ENCODE data around the gene TNNI2. TPM values are rescaled to one million over a fixed set of nuclear protein-coding genes. Genes with fewer than 3 reads are reported as not detected.

Gene TNNI2
- total and polyA plus RNA-seq, 2 donors (not counting 3 experiments of a cell fraction or from before 2014, with no cell fraction given), result not detected

DNA sequence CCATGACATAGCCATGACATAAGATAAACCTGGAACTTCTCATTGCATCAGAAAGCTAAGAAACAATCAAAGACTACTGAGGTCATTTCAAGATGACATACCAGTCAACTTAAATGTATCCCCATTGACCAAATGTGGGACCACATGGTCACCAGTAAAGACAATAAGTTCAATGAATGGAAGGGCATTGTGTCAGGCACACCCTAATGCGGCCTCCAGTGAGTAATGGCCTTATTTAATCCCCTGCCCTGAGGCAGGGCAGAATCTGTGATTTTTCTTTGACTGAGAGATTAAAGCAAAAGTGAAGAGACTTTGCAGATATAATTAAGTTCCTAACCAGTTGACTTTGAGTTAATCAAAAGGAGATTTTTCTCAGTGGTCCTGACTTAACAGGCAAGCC lies 21.3 kb upstream of the TNNI2 start:
- no peaks in the 10 kb centered on the region for H3K9me1 ChIP-seq (replicated peaks; ENCODE audit: control insufficient read depth, extremely low read depth, insufficient read depth, low read length)
- no peaks in the 10 kb centered on the region for H3K4me1 ChIP-seq (ENCODE audit: control insufficient read depth, extremely low read depth, insufficient read depth, low read length)
- H3K4me3 ChIP-seq (replicated peaks in 1 of 3; ENCODE audit: insufficient read depth in 1 of 3, low read depth in 1 of 3, low read length in 3 of 3), result no peak overlapping the region
- H3K9ac ChIP-seq (replicated peaks; ENCODE audit: extremely low read depth, insufficient read depth, low read length), result no peak overlapping the region
- FAIRE-seq, result no peak
- no peaks in the 10 kb centered on the region for H3K9me3 ChIP-seq (replicated peaks; ENCODE audit: control insufficient read depth, insufficient read depth, low read length)
- ChIA-PET POLR2A (no interaction called here), CTCF (interaction anchor here (0.6 to 1.6 kb wide), 5 partner anchors 8 to 165 kb away, joined by 3 to 8 read pairs (median 4); no protein-coding TSS in a partner anchor)
- no peaks in the 10 kb centered on the region for H3K36me3 ChIP-seq (ENCODE audit: control insufficient read depth in 2 of 2, extremely low read depth in 1 of 2, insufficient read depth in 2 of 2, low read length in 2 of 2)
- H3K79me2 ChIP-seq (ENCODE audit: control insufficient read depth, insufficient read depth, low read length), result no peaks in the 10 kb centered on the region
- BruUV-seq (replicated peaks), result no TSS peak
- TF ChIP-seq, protein P1, sequence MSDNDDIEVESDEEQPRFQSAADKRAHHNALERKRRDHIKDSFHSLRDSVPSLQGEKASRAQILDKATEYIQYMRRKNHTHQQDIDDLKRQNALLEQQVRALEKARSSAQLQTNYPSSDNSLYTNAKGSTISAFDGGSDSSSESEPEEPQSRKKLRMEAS (IDR thresholded peaks at IDR 0.05; ENCODE audit: insufficient read depth, insufficient read length), result no peak
- TF ChIP-seq POLR2AphosphoS5 (IDR thresholded peaks at IDR 0.05; ENCODE audit: insufficient read depth, low read depth, low read length) (no peak), GATA2 (IDR thresholded peaks at IDR 0.05; ENCODE audit: insufficient read depth, insufficient read length, low read depth, low read length) (no peak), MYC (IDR thresholded peaks at IDR 0.05; ENCODE audit: low read depth, low read length) (no peak), EZH2 (IDR thresholded peaks at IDR 0.05; ENCODE audit: borderline replicate concordance, low read depth, low read length, severe bottlenecking) (no peak), POLR2A (IDR thresholded peaks at IDR 0.05; ENCODE audit: low read depth, low read length) (no peak), FOS (IDR thresholded peaks at IDR 0.05; ENCODE audit: borderline replicate concordance, insufficient read depth, low read length) (no peak), JUN (IDR thresholded peaks at IDR 0.05; ENCODE audit: borderline replicate concordance, insufficient read depth, insufficient read length, low read depth) (no peak)
- TF ChIP-seq, protein P2, sequence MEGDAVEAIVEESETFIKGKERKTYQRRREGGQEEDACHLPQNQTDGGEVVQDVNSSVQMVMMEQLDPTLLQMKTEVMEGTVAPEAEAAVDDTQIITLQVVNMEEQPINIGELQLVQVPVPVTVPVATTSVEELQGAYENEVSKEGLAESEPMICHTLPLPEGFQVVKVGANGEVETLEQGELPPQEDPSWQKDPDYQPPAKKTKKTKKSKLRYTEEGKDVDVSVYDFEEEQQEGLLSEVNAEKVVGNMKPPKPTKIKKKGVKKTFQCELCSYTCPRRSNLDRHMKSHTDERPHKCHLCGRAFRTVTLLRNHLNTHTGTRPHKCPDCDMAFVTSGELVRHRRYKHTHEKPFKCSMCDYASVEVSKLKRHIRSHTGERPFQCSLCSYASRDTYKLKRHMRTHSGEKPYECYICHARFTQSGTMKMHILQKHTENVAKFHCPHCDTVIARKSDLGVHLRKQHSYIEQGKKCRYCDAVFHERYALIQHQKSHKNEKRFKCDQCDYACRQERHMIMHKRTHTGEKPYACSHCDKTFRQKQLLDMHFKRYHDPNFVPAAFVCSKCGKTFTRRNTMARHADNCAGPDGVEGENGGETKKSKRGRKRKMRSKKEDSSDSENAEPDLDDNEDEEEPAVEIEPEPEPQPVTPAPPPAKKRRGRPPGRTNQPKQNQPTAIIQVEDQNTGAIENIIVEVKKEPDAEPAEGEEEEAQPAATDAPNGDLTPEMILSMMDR (IDR thresholded peaks at IDR 0.05; ENCODE audit: extremely low read depth in 1 of 2, insufficient read depth in 1 of 2, low read depth in 1 of 2, low read length in 2 of 2), result no peak
- no peak overlapping the region for H3K4me2 ChIP-seq (ENCODE audit: insufficient read depth, low read length)
- peaks cover 0 to 1% of the 10 kb centered on the region in 2 experiments for H3K27me3 ChIP-seq (ENCODE audit: control insufficient read depth in 2 of 2, insufficient read depth in 2 of 2, low read length in 2 of 2)
- intact Hi-C loops (cut with micrococcal nuclease), result no loop called here
- H3K27ac ChIP-seq (ENCODE audit: insufficient read depth, low read depth, low read length), result no peak overlapping the region
- dilution Hi-C loops (cut with MboI; ENCODE audit: extremely low pct_ligation_motif_present, low sequenced_read_pairs), result no loop called here
- DNase-seq (ENCODE audit: low read depth, low spot score), result no peak
- H4K20me1 ChIP-seq (replicated peaks; ENCODE audit: control insufficient read depth, extremely low read depth, insufficient read depth, low read length), result no peaks in the 10 kb centered on the region
- H2AFZ ChIP-seq (ENCODE audit: low read depth, low read length), result no peak overlapping the region
